Measurements from ENCODE around the gene ZNF12. TPM values are rescaled to one million over a fixed set of nuclear protein-coding genes. Genes with fewer than 3 reads are reported as not detected.

ZNF12 gene
- total RNA-seq, 4 donors from 2014 or later: 19.7 to 40.8 (median 23.8) TPM

DNA sequence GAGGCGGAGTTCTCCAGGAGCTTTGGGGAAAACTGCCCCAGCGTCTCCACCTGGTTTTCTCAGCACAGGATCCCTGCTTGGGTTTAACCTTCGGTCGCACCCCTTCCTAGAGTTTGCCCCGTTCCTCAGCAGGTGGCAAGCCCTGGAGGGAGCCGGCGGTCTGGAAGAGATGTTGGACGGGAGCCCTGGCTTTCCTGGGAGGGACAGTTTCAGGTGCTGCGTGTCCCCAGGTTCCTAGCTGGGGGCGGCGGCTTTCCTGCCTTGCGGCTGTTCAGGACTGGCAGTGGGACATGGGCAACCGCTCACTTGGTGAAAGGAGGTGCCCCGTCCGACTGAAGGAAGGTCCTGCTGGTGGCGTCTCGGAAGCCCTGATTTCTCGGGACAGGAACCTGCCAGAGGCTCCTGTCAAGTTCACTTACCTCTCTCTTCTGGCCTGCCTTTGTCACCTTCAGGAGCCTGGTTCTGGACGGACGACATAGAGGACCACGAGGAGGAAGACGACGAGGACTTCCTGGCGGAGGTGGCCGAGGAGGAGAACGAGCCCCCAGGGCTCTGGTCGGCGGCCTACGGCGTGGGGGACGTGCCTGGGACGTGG is 54.8 kb downstream of the ZNF12 start:
- peak in 1 of 2 donors; percentile 82 for DNase-seq (ENCODE audit: low spot score in 2 of 2)
- no peak overlapping the region for H3K4me3 ChIP-seq (ENCODE audit: low read depth, poor library complexity, severe bottlenecking)
- TF ChIP-seq POLR2A (IDR thresholded peaks at IDR 0.05): no peak
- TF ChIP-seq, protein P1, sequence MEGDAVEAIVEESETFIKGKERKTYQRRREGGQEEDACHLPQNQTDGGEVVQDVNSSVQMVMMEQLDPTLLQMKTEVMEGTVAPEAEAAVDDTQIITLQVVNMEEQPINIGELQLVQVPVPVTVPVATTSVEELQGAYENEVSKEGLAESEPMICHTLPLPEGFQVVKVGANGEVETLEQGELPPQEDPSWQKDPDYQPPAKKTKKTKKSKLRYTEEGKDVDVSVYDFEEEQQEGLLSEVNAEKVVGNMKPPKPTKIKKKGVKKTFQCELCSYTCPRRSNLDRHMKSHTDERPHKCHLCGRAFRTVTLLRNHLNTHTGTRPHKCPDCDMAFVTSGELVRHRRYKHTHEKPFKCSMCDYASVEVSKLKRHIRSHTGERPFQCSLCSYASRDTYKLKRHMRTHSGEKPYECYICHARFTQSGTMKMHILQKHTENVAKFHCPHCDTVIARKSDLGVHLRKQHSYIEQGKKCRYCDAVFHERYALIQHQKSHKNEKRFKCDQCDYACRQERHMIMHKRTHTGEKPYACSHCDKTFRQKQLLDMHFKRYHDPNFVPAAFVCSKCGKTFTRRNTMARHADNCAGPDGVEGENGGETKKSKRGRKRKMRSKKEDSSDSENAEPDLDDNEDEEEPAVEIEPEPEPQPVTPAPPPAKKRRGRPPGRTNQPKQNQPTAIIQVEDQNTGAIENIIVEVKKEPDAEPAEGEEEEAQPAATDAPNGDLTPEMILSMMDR (IDR thresholded peaks at IDR 0.05): no peak
- 96 to 97% methylated on average over 30 to 32 of the region's 32 CpGs for WGBS, 2 donors
- intact Hi-C loops (cut with DNase I; ENCODE audit: low total_unique reads): no loop called here

DNA sequence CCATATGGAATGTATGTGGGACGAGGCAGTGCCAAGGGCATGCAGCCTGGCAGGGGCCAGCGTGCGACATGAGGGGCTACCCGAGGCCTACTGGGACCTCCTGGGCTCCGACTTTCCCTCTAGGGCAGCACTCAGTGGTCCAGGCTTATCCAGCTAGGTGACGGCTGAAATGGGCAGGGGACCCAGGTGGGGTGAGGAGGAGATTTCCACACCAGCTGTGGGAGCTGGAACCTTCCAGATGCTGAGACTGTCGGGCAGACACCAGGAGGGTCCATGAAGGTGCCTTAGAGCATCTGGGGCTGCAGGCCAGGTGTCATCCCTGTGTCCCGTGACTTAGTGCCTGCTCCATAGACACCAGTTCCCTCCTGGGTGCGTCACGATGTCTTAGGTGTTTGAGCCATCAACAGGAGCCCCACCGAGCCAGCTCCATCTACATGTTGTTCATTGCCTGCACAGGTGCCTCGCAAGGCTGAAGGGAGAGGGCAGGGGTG is 56.2 kb downstream of the ZNF12 start:
- H3K4me3 ChIP-seq (ENCODE audit: low read depth, poor library complexity, severe bottlenecking): no peak overlapping the region
- WGBS, 2 donors: 94 to 96% methylated on average over 12 of the region's 12 CpGs
- peak in 1 of 2 donors; percentile 80 for DNase-seq (ENCODE audit: low spot score in 2 of 2)
- no peak for TF ChIP-seq POLR2A (IDR thresholded peaks at IDR 0.05)
- TF ChIP-seq, protein P1 (IDR thresholded peaks at IDR 0.05): no peak
- intact Hi-C loops (cut with DNase I; ENCODE audit: low total_unique reads): no loop called here

DNA sequence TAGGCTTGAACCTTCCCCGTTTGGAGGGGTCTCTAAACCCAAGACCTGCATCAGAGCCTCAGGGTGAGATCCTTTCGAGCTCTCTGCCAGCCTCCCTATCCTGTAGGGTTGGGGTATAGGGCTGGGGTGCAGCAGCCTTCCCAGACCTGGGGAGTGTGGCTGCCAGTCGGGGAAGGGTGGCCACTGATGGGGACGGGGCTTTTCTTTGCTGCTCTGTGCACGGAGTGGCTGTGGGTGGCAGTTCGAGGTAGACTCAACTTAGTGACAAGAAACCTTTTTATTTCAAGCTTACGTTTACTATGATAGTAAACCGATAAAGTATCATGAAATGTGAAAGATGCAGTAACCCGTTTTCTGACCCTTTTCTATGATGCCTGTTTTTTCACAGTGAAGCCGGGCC is 56.7 kb downstream of the ZNF12 start:
- intact Hi-C loops (cut with DNase I; ENCODE audit: low total_unique reads): no loop called here
- peak in 1 of 2 donors; percentile 46 for DNase-seq (ENCODE audit: low spot score in 2 of 2)
- WGBS, 2 donors: 92 to 95% methylated on average over 10 of the region's 10 CpGs
- no peak for TF ChIP-seq POLR2A (IDR thresholded peaks at IDR 0.05)
- TF ChIP-seq, protein P1 (IDR thresholded peaks at IDR 0.05): no peak
- no peak overlapping the region for H3K4me3 ChIP-seq (ENCODE audit: low read depth, poor library complexity, severe bottlenecking)

DNA sequence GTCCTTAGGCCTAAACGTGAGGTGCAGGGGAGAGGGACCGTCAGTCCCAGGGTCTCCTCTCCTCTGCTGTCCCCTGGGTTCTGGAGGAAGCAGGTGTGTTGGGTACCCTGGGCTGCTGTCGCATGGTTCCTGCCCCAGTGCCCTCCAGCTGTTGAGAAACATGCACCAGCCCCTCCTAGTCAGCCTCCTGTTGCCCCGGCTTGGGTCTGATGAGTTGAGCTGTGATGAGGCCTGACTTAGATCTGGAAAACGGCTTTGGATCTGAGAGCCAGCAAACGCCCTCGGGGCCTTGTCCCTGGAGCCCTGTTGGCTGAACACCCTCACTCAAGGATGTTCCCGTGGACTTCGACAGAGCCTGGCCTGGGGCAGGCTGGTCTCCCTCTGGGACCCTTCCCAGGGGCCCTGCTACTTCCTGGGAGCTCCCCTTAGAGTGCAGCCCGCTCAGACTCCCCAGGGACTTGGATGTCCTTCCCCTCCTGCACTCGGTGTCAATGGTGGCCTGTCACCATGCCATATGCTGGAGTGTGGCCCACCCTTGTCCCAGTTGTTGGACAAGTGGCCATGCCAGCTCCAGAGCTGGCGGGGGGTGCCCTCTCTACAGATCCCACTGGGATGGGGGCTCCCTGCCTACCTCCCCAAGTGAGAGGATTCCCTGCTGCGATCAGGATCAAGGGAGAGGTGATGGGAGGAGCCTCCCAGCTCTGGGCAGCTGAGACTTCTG is 57.3 kb downstream of the ZNF12 start:
- intact Hi-C loops (cut with DNase I; ENCODE audit: low total_unique reads): no loop called here
- H3K4me3 ChIP-seq (ENCODE audit: low read depth, poor library complexity, severe bottlenecking): no peak overlapping the region
- no peak for DNase-seq (ENCODE audit: low spot score in 2 of 2)
- TF ChIP-seq, protein P1 (IDR thresholded peaks at IDR 0.05): no peak
- no peak for TF ChIP-seq POLR2A (IDR thresholded peaks at IDR 0.05)
- WGBS, 2 donors: 72 to 74% methylated on average over 13 of the region's 13 CpGs

DNA sequence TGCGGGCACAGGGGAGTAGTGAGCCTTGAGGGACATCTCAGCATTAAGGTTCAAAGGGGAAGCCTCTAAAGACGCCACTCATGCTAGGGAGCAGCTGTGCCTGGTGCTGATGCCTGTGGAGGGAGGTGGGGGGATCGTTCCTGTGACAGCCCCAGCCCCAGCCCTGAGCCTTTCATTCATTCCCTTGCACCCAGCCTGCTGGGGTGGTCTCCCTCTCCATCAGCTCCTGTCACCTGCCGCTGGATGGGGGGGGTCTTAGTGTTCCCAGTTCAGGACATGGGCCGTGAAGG is 58.0 kb downstream of the ZNF12 start:
- TF ChIP-seq POLR2A (IDR thresholded peaks at IDR 0.05): no peak
- TF ChIP-seq, protein P1 (IDR thresholded peaks at IDR 0.05): no peak
- no peak overlapping the region for H3K4me3 ChIP-seq (ENCODE audit: low read depth, poor library complexity, severe bottlenecking)
- 97 to 99% methylated on average over 5 of the region's 5 CpGs for WGBS, 2 donors
- no peak for DNase-seq (ENCODE audit: low spot score in 2 of 2)
- intact Hi-C loops (cut with DNase I; ENCODE audit: low total_unique reads): no loop called here

Data from lower leg skin (tissue), 4 donors.